Erythroblast (primary cell): ENCODE measurements around the gene TBCA.

ENCODE experiments used
- GATA1 ChIP-seq: IDR thresholded peaks from 2 replicates; pipeline ENCODE4 v1.6.1; 2011; ENCODE audit warnings: low read depth, mild to moderate bottlenecking, control low read depth, low read length, moderate library complexity
- POLR2A ChIP-seq: IDR thresholded peaks from 2 replicates; pipeline ENCODE4 v1.6.1; 2011; ENCODE audit warnings: mild to moderate bottlenecking, low read length

DNA sequence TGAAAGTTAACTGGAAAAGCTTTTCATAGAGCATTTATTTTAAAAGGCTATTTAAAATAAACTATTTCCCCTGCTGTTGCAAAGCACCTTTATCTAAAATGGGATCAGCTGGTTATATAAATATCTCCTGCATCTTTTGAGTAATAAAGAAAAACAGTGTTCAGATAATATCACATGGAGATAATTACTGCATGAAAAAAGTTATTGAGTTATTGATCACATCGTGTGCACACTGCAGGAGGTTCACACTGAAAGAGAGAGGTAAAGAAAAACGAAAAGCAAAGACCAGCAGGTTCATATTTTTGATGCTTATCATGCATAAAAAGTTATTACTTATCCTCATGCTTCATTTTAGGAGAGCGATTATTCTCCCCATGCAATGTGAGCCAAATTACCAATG is 82.2 kb downstream of the TBCA start:
- TF ChIP-seq POLR2A (no peak), GATA1 (no peak)
